ENCODE data around the gene HOTAIR. TPM values are rescaled to one million over a fixed set of nuclear protein-coding genes. Genes with fewer than 3 reads are reported as not detected.

The HOTAIR gene
- total RNA-seq, 1 experiment from 2014 or later, result not detected

- Mint-ChIP-seq H3K4me1 (peaks cover 25% of the 10 kb centered on the region), H3K4me3 (no peak overlapping the region), H3K27me3 (ENCODE audit: low read depth) (peaks cover 99% of the 10 kb centered on the region), H3K36me3 (no peaks in the 10 kb centered on the region; the same call in 1 of the 2 replicates), H3K27ac (no peak overlapping the region), H3K9me3 (no peaks in the 10 kb centered on the region)
- CTCF ChIA-PET, result interaction anchor here (0.7 to 2.6 kb wide), 12 partner anchors 9 to 1767 kb away, joined by 3 to 40 read pairs (median 6); partner anchors contain the start of genes HOXC10, HOXC8 and HOXC9
- ATAC-seq (no peak), DNase-seq (ENCODE audit: low spot score) (no peak)
- no peak for TF ChIP-seq TEAD1 (CRISPR knock-in tag; IDR thresholded peaks at IDR 0.05)
- no peak for TF ChIP-seq FOXP4 (CRISPR knock-in tag; IDR thresholded peaks at IDR 0.05)
- no peak for TF ChIP-seq ZNF396 (CRISPR knock-in tag; IDR thresholded peaks at IDR 0.05; ENCODE audit: borderline replicate concordance)
- no peak for TF ChIP-seq E2F4 (CRISPR knock-in tag; IDR thresholded peaks at IDR 0.05; ENCODE audit: borderline replicate concordance, low read depth)
- TF ChIP-seq TEAD4 (CRISPR knock-in tag; IDR thresholded peaks at IDR 0.05), result no peak
- TF ChIP-seq IRF1 (CRISPR knock-in tag; IDR thresholded peaks at IDR 0.05), result no peak
- no peak for TF ChIP-seq PRRX2 (CRISPR knock-in tag; IDR thresholded peaks at IDR 0.05)
- TF ChIP-seq SMAD4 (CRISPR knock-in tag; IDR thresholded peaks at IDR 0.05), result no peak
- TF ChIP-seq IRF2 (CRISPR knock-in tag; IDR thresholded peaks at IDR 0.05; ENCODE audit: borderline replicate concordance, low read depth), result no peak
- TF ChIP-seq ATF3 (CRISPR knock-in tag; conservative IDR thresholded peaks at IDR 0.05), result no peak
- TF ChIP-seq OVOL2 (CRISPR knock-in tag; IDR thresholded peaks at IDR 0.05; ENCODE audit: borderline replicate concordance), result no peak
- TF ChIP-seq ZNF232 (CRISPR knock-in tag; IDR thresholded peaks at IDR 0.05), result no peak
- POLR2A ChIA-PET, result no interaction called here
Measured at GRCh38 chr12:54016478-54016964, 41.8 kb upstream of the HOTAIR start.

GRCh38 chr12:54016051-54016450 lies 41.3 kb upstream of the HOTAIR start:
- ChIA-PET CTCF (interaction anchor here (0.7 to 2.6 kb wide), 4 partner anchors 16 to 1767 kb away, joined by 3 to 25 read pairs (median 14); no protein-coding TSS in a partner anchor), POLR2A (no interaction called here)
- TF ChIP-seq JUN (CRISPR knock-in tag; IDR thresholded peaks at IDR 0.05) (no peak), FOXJ3 (CRISPR knock-in tag; IDR thresholded peaks at IDR 0.05; ENCODE audit: borderline replicate concordance) (no peak), ZNF416 (CRISPR knock-in tag; IDR thresholded peaks at IDR 0.05) (no peak), ZNF121 (CRISPR knock-in tag; IDR thresholded peaks at IDR 0.05) (no peak), PREB (CRISPR knock-in tag; IDR thresholded peaks at IDR 0.05; ENCODE audit: borderline replicate concordance) (no peak), MLX (CRISPR knock-in tag; IDR thresholded peaks at IDR 0.05) (no peak), ZNF671 (CRISPR knock-in tag; IDR thresholded peaks at IDR 0.05) (no peak), SMAD4 (CRISPR knock-in tag; IDR thresholded peaks at IDR 0.05) (no peak), NFYB (CRISPR knock-in tag; conservative IDR thresholded peaks at IDR 0.05; ENCODE audit: low read depth) (no peak), SMAD3 (CRISPR knock-in tag; IDR thresholded peaks at IDR 0.05; ENCODE audit: borderline replicate concordance) (no peak)
- no peak for ATAC-seq
- no peak overlapping the region for H3K27ac Mint-ChIP-seq
- no peak for DNase-seq (ENCODE audit: low spot score)
- no peaks in the 10 kb centered on the region for H3K36me3 Mint-ChIP-seq
- H3K9me3 Mint-ChIP-seq, result no peaks in the 10 kb centered on the region
- H3K4me3 Mint-ChIP-seq, result no peak overlapping the region
- H3K4me1 Mint-ChIP-seq, result peaks cover 25% of the 10 kb centered on the region
- H3K27me3 Mint-ChIP-seq (ENCODE audit: low read depth), result peaks cover 99% of the 10 kb centered on the region

All from WTC11 (cell line).